Fibroblast of the aortic adventitia (primary cell): ENCODE data around the gene CIZ1. TPM values are rescaled to one million over a fixed set of nuclear protein-coding genes. Genes with fewer than 3 reads are reported as not detected.

Experiments
- DNase-seq: peaks from one replicate; pipeline ENCODE4 v3.0.0-alpha.2; 2010; ENCODE audit warnings: low read depth
- H3K4me3 ChIP-seq: 2 replicates; pipeline ENCODE4 v1.5.1; 2011; ENCODE audit warnings: low read depth, mild to moderate bottlenecking, control low read depth, low read length, moderate library complexity
- CTCF ChIP-seq: IDR thresholded peaks from 2 replicates; pipeline ENCODE4 v1.5.1; 2011; ENCODE audit warnings: mild to moderate bottlenecking, low read length, control low read depth, inconsistent platforms; ENCODE audit not compliant: insufficient read depth
- total RNA-seq: library from RNA; depleted of rRNA; stranded (reverse); fragments of >200 nt; gene quantifications from 2 replicates; pipeline ENCODE4 v1.2.3, GENCODE V29; 2012; ENCODE audit warnings: low replicate concordance

Gene CIZ1
- total RNA-seq, 1 donor = 47.8 TPM

DNA sequence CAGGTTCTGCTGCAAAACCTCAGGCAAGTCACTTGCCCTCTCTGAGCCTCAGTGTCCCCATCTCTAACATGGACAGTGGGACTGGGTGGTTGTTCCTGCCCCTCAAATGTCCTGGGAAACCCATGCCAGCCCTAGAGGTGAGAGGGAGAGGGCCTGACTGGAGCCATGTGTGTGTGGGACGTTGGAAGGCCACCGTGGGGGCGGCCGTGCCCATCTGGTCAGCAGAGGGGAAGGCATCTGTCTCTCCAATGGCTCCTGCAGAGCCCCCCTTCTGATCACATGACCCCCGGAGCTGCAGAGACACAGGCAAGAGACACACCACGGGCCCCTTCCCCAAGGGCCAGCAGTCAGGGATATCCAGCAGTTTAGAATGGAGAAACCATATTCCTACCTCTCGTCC is 13.5 kb upstream of the CIZ1 start:
- H3K4me3 ChIP-seq = peak overlapping the region; percentile 84
- no peak for TF ChIP-seq CTCF
- DNase-seq = no peak

DNA sequence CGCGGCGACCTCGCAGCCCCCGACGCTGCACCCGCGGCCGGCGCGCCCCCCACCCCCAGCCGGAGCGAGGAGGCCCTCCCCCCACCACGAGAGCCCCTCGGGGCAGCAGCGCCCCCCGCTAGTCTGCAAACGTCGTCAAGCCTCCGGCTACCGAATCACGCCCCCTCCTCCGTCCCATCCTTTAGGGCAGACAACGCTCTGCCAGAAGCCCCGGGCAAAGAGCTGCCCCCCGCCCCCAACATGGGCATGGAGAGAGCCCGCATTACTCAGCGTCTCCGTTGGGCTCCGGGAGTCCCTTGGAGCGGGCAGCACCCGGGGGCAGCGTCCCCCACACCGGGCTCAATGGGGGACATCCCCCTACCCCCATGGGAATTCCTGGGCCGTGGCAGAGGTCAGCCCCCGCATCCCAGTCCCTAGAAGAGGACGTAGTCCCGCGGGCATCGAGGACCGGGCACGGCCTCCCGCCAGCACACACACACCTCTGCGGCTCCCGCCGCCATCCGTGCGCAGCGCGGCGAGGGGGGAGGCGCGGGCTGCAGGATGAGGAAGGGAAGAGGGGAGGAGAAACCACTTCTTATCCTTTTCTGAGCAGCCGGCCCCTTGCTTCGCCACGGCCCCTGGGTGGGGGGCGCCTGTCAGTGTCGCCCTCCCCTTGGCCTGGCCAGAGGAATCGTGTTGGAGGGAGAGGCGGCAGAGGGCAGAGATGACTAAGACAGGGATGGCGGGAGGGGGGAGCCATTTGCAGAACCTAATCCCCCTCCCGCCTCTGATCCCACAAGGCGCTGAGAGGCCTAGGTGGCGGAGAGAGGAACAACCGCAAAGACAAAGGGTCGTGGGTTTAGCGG is 12.6 kb upstream of the CIZ1 start:
- peak overlapping the region; percentile 84 for H3K4me3 ChIP-seq
- peak; percentile 37 for DNase-seq
- no peak for TF ChIP-seq CTCF

- peak; percentile 53 for DNase-seq
- H3K4me3 ChIP-seq = peak within 1 kb of the TSS; percentile 84
- peak; percentile 53 for TF ChIP-seq CTCF
These were observed 11.8 kb upstream of the CIZ1 start, which contains the start of gene DNM1 for GRCh38 chr9:128203024-128203706. TSS of gene DNM1 (plus strand) at chr9:128203379. CDS start at chr9:128203471, 92 bp downstream.

GRCh38 chr9:128202648-128203023 is 11.3 kb upstream of the CIZ1 start:
- no peak overlapping the region for H3K4me3 ChIP-seq
- TF ChIP-seq CTCF = no peak
- no peak for DNase-seq

GRCh38 chr9:128201441-128202369 is 10.3 kb upstream of the CIZ1 start:
- no peak for TF ChIP-seq CTCF
- DNase-seq = no peak
- H3K4me3 ChIP-seq = no peak overlapping the region

GRCh38 chr9:128193469-128194096 is 2.2 kb upstream of the CIZ1 start:
- H3K4me3 ChIP-seq = no peak overlapping the region
- no peak for TF ChIP-seq CTCF
- DNase-seq = no peak
